ENCODE measurements around the gene ZP1. TPM values are rescaled to one million over a fixed set of nuclear protein-coding genes. Genes with fewer than 3 reads are reported as not detected.

Gene ZP1
- total RNA-seq, 6 experiments from 2014 or later: 0.13 to 0.30 (median 0.29) TPM; not detected in 3

GRCh38 chr11:60872961-60873524 is 5.7 kb downstream of the ZP1 start:
- peak overlapping the region; percentile 75 for H3K27ac Mint-ChIP-seq
- H3K36me3 Mint-ChIP-seq (ENCODE audit: low read depth): peaks cover 5% of the 10 kb centered on the region; the same call in 1 of the 2 replicates
- peaks cover 5% of the 10 kb centered on the region for H3K27me3 Mint-ChIP-seq (ENCODE audit: insufficient read depth)
- no peaks in the 10 kb centered on the region for H3K9me3 Mint-ChIP-seq
- DNase-seq: peak; percentile 68
- H3K4me3 Mint-ChIP-seq: peak overlapping the region; percentile 17; the same call in 1 of the 2 replicates
- TF ChIP-seq, protein P1, sequence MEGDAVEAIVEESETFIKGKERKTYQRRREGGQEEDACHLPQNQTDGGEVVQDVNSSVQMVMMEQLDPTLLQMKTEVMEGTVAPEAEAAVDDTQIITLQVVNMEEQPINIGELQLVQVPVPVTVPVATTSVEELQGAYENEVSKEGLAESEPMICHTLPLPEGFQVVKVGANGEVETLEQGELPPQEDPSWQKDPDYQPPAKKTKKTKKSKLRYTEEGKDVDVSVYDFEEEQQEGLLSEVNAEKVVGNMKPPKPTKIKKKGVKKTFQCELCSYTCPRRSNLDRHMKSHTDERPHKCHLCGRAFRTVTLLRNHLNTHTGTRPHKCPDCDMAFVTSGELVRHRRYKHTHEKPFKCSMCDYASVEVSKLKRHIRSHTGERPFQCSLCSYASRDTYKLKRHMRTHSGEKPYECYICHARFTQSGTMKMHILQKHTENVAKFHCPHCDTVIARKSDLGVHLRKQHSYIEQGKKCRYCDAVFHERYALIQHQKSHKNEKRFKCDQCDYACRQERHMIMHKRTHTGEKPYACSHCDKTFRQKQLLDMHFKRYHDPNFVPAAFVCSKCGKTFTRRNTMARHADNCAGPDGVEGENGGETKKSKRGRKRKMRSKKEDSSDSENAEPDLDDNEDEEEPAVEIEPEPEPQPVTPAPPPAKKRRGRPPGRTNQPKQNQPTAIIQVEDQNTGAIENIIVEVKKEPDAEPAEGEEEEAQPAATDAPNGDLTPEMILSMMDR (IDR thresholded peaks at IDR 0.05): no peak
- H3K4me1 Mint-ChIP-seq (ENCODE audit: low read depth): peaks cover 23% of the 10 kb centered on the region

- no peak overlapping the region for H3K27ac Mint-ChIP-seq
- TF ChIP-seq, protein P1 (IDR thresholded peaks at IDR 0.05): 0 out of 2 replicates have a peak, but pooled peaks have one; percentile 12
- no peak for DNase-seq
- H3K27me3 Mint-ChIP-seq (ENCODE audit: insufficient read depth): peaks cover 5% of the 10 kb centered on the region
- peaks cover 23% of the 10 kb centered on the region for H3K4me1 Mint-ChIP-seq (ENCODE audit: low read depth)
- no peak overlapping the region for H3K4me3 Mint-ChIP-seq
- no peaks in the 10 kb centered on the region for H3K9me3 Mint-ChIP-seq
- H3K36me3 Mint-ChIP-seq (ENCODE audit: low read depth): peaks cover 5% of the 10 kb centered on the region; the same call in 1 of the 2 replicates
Measured at GRCh38 chr11:60873533-60873932, 6.2 kb downstream of the ZP1 start.

- H3K9me3 Mint-ChIP-seq: no peaks in the 10 kb centered on the region
- peaks cover 5% of the 10 kb centered on the region; the same call in 1 of the 2 replicates for H3K36me3 Mint-ChIP-seq (ENCODE audit: low read depth)
- TF ChIP-seq, protein P1 (IDR thresholded peaks at IDR 0.05): no peak
- H3K4me3 Mint-ChIP-seq: no peak overlapping the region
- DNase-seq: no peak
- H3K4me1 Mint-ChIP-seq (ENCODE audit: low read depth): peaks cover 23% of the 10 kb centered on the region
- H3K27ac Mint-ChIP-seq: no peak overlapping the region
- H3K27me3 Mint-ChIP-seq (ENCODE audit: insufficient read depth): peaks cover 5% of the 10 kb centered on the region
Measured at GRCh38 chr11:60874421-60875365, 7.4 kb downstream of the ZP1 start.

GRCh38 chr11:60875366-60876167 is 8.2 kb downstream of the ZP1 start:
- TF ChIP-seq, protein P1 (IDR thresholded peaks at IDR 0.05): no peak
- no peak for DNase-seq
- Mint-ChIP-seq H3K4me3 (no peak overlapping the region), H3K27ac (no peak overlapping the region), H3K27me3 (ENCODE audit: insufficient read depth) (peaks cover 5% of the 10 kb centered on the region), H3K36me3 (ENCODE audit: low read depth) (peaks cover 5% of the 10 kb centered on the region; the same call in 1 of the 2 replicates), H3K4me1 (ENCODE audit: low read depth) (peaks cover 23% of the 10 kb centered on the region), H3K9me3 (no peaks in the 10 kb centered on the region)

GRCh38 chr11:60876168-60876485 is 8.8 kb downstream of the ZP1 start:
- H3K4me3 Mint-ChIP-seq: no peak overlapping the region
- H3K27ac Mint-ChIP-seq: no peak overlapping the region
- TF ChIP-seq, protein P1 (IDR thresholded peaks at IDR 0.05): no peak
- no peak for DNase-seq
- peaks cover 5% of the 10 kb centered on the region; the same call in 1 of the 2 replicates for H3K36me3 Mint-ChIP-seq (ENCODE audit: low read depth)
- H3K4me1 Mint-ChIP-seq (ENCODE audit: low read depth): peaks cover 23% of the 10 kb centered on the region
- no peaks in the 10 kb centered on the region for H3K9me3 Mint-ChIP-seq
- H3K27me3 Mint-ChIP-seq (ENCODE audit: insufficient read depth): peaks cover 3% of the 10 kb centered on the region

All from HFFc6 (cell line).